Stomach (tissue), 9 donors: Measurements from ENCODE around the gene ACSF3. TPM values are rescaled to one million over a fixed set of nuclear protein-coding genes. Genes with fewer than 3 reads are reported as not detected.
"Not testable (repeated sequence)": the region's sequence is repeated elsewhere in the genome, so short reads cannot be mapped to it uniquely, and the experiment has no call there.

Experiments used
- DNase-seq, 2 donors: peaks; one replicate each; pipeline versions ENCODE4 v3.0.0 to v3.0.0-alpha.2; 2013 to 2019
- H3K27ac ChIP-seq, 5 donors: fragments of 200-600 bp in 4 of 5; sonication (generic) in 4 of 5; one replicate each; pipeline ENCODE4 v1.5.1; 2013 to 2019; ENCODE audit warnings: mild to moderate bottlenecking in 1 of 5, moderate library complexity in 1 of 5
- H3K27me3 ChIP-seq, 3 donors: fragments of 200-600 bp; sonication (generic); one replicate each; pipeline ENCODE4 v1.5.1; 2017 to 2019; ENCODE audit warnings: mixed run types in 1 of 3
- H3K36me3 ChIP-seq, 4 donors: fragments of 200-600 bp; sonication (generic); 1 replicate in 3 of 4; 2 replicates in 1 of 4; pipeline ENCODE4 v1.5.1; 2016 to 2019
- H3K4me1 ChIP-seq, 4 donors: fragments of 200-600 bp; sonication (generic); one replicate each; pipeline ENCODE4 v1.5.1; 2016 to 2019
- H3K4me3 ChIP-seq, 4 donors: fragments of 200-600 bp; sonication (generic) in 3 of 4; one replicate each; pipeline ENCODE4 v1.5.1; 2016 to 2019; ENCODE audit warnings: mild to moderate bottlenecking in 1 of 4
- H3K9me3 ChIP-seq, 4 donors: fragments of 200-600 bp; sonication (generic); one replicate each; pipeline ENCODE4 v1.5.1; 2016 to 2019
- CTCF ChIP-seq, 7 experiments: fragments of 450-650 bp in 4 of 7; fragments of 200-600 bp in 3 of 7; sonication (generic) in 3 of 7; IDR thresholded peaks; one replicate each; pipeline ENCODE4 v1.5.1; 2016 to 2019; ENCODE audit warnings: antibody characterized with exemption in 7 of 7, control low read depth in 2 of 7, mild to moderate bottlenecking in 1 of 7
- EP300 ChIP-seq: sonication (generic); formaldehyde crosslinking; IDR thresholded peaks from one replicate; pipeline ENCODE4 v1.6.1; 2017; ENCODE audit warnings: antibody characterized with exemption
- POLR2A ChIP-seq, 4 donors: fragments of 450-650 bp; IDR thresholded peaks; one replicate each; pipeline ENCODE4 v1.6.1; 2016; ENCODE audit warnings: antibody characterized with exemption in 4 of 4, control low read depth in 2 of 4, mild to moderate bottlenecking in 1 of 4, moderate library complexity in 1 of 4
- POLR2AphosphoS5 ChIP-seq, 3 donors: sonication (generic); formaldehyde crosslinking; IDR thresholded peaks; one replicate each; pipeline ENCODE4 v1.6.1; 2016; ENCODE audit warnings: antibody characterized with exemption in 3 of 3
- WGBS, 5 donors: extraction: QIAGEN DNeasy Blood & Tissue Kit in 3 of 5; methylation state at CpG; one replicate each; pipeline versions ENCODE4 v1.1.5 to v1.1.7; 2013 to 2018; 5-methylcytosine and 5-hydroxymethylcytosine counted together
- intact Hi-C: fragments of 100-400 bp; cut with DNase I; formaldehyde crosslinking; loops from one replicate; pipeline ENCODE4 v1.15.1; 2023; ENCODE audit warnings: low total_unique reads
- polyA plus RNA-seq, 3 donors: library from polyadenylated mRNA; stranded (reverse); fragments of 200-250 nt; gene quantifications; one replicate each; pipeline ENCODE4 v1.2.3, GENCODE V29; 2013
- total RNA-seq, 5 donors: library from RNA; depleted of rRNA; stranded (reverse); fragments of >200 nt; gene quantifications; one replicate each; pipeline versions ENCODE4 v1.1.0 to v1.2.3, GENCODE V29; 2014 to 2016
- donor health status: healthy with polysubstance abuse.
- donor health status: Bipolar disorder and iron deficiency.
- donor health status: healthy.

Gene ACSF3
- total and polyA plus RNA-seq, 8 donors = 16.9 to 265 (median 30.7) TPM

GRCh38 chr16:89190150-89190958, 96.7 kb downstream of the ACSF3 start:
- TF ChIP-seq CTCF (IDR thresholded peaks at IDR 0.05) (no peak), POLR2AphosphoS5 (IDR thresholded peaks at IDR 0.05) (no peak)
- Histone ChIP-seq H3K4me3 (no peak overlapping the region), H3K27ac (no peak overlapping the region), H3K9me3 (no peaks in the 10 kb centered on the region), H3K4me1 (peaks cover 9 to 19% (median 12%) of the 10 kb centered on the region in 4 donors), H3K27me3 (peaks cover 0 to 45% (median 10%) of the 10 kb centered on the region in 3 donors), H3K36me3 (no peaks in the 10 kb centered on the region)
- 55 to 68% (median 67%) methylated on average over 20 to 28 of the region's 28 CpGs for WGBS, 5 donors
- intact Hi-C loops = no loop called here
- peak in 1 of 2 donors; percentile 5 for DNase-seq

- intact Hi-C loops = no loop called here
- Histone ChIP-seq H3K27me3 (peaks cover 0 to 44% (median 10%) of the 10 kb centered on the region in 3 donors), H3K9me3 (no peaks in the 10 kb centered on the region), H3K4me3 (peak overlapping the region in 2 of 4 donors; percentile 47 to 51), H3K4me1 (peaks cover 9 to 19% (median 12%) of the 10 kb centered on the region in 4 donors), H3K36me3 (no peaks in the 10 kb centered on the region), H3K27ac (no peak overlapping the region)
- TF ChIP-seq CTCF (IDR thresholded peaks at IDR 0.05) (no peak), POLR2AphosphoS5 (IDR thresholded peaks at IDR 0.05) (no peak), EP300 (no peak), POLR2A (IDR thresholded peaks at IDR 0.05) (no peak)
- WGBS, 5 donors = 47 to 71% (median 60%) methylated on average over 23 to 44 of the region's 44 CpGs
- peak in 1 of 2 donors; percentile 28 for DNase-seq
Observed at GRCh38 chr16:89191033-89191900, 97.6 kb downstream of the ACSF3 start.

- intact Hi-C loops = no loop called here
- Histone ChIP-seq H3K27ac (peak overlapping the region in 1 of 5 donors; percentile 35), H3K9me3 (no peaks in the 10 kb centered on the region), H3K27me3 (peaks cover 0 to 44% (median 10%) of the 10 kb centered on the region in 3 donors), H3K4me3 (peak overlapping the region; percentile 38 to 51 (median 44)), H3K4me1 (peaks cover 9 to 19% (median 12%) of the 10 kb centered on the region in 4 donors), H3K36me3 (no peaks in the 10 kb centered on the region)
- TF ChIP-seq POLR2A (IDR thresholded peaks at IDR 0.05) = no peak
- TF ChIP-seq EP300 = no peak
- WGBS, 5 donors = 0 to 8% (median 4%) methylated on average over 5 to 18 of the region's 19 CpGs
- no peak for DNase-seq
Observed at GRCh38 chr16:89191901-89192185, 98.2 kb downstream of the ACSF3 start.

- Histone ChIP-seq H3K27me3 (peaks cover 0 to 49% (median 10%) of the 10 kb centered on the region in 3 donors), H3K27ac (peak overlapping the region in 1 of 5 donors; percentile 35), H3K4me1 (peaks cover 9 to 19% (median 12%) of the 10 kb centered on the region in 4 donors), H3K4me3 (peak overlapping the region; percentile 38 to 51 (median 44))
- peak; percentile 76 to 88 for DNase-seq
- intact Hi-C loops, H3K9me3 ChIP-seq, H3K36me3 ChIP-seq: not testable (repeated sequence)
- WGBS, 5 donors = 3 to 7% (median 6%) methylated on average over 9 to 63 of the region's 63 CpGs
Observed at GRCh38 chr16:89192186-89192955, 98.7 kb downstream of the ACSF3 start.
